Activated CD8-positive, alpha-beta memory T cell treated with anti-CD3 and anti-CD28 coated beads, Interleukin-2, amount 10 ng/mL, durations not matched to agents 7 days and 5 days (primary cell): Measurements from ENCODE around the gene ANKRA2. TPM values are rescaled to one million over a fixed set of nuclear protein-coding genes. Genes with fewer than 3 reads are reported as not detected.

ENCODE experiments used
- ATAC-seq: fragments of 150-1000 bp; cut with Tn5 transposase; one replicate; pipeline ENCODE4 v1.10.0; 2021; ENCODE audit warnings: moderate library complexity
- CTCF ChIA-PET: fragments of 350-600 bp; sonication (Branson Sonifier 250); formaldehyde crosslinking; loops from one replicate; lab custom pipeline; 2021; ENCODE audit warnings: antibody characterized with exemption; lab: Charles Lee
- DNase-seq: peaks from one replicate; pipeline ENCODE4 v3.0.0-alpha.2; 2020
- H3K27ac Mint-ChIP-seq: one replicate; pipeline ENCODE4 v1.8.0; 2021; ENCODE audit warnings: mild to moderate bottlenecking, mixed read lengths
- H3K27me3 Mint-ChIP-seq: one replicate; pipeline ENCODE4 v1.8.0; 2021; ENCODE audit warnings: mixed read lengths
- H3K36me3 Mint-ChIP-seq: one replicate; pipeline ENCODE4 v1.8.0; 2021; ENCODE audit warnings: mild to moderate bottlenecking, mixed read lengths
- H3K4me1 Mint-ChIP-seq: one replicate; pipeline ENCODE4 v1.8.0; 2021; ENCODE audit warnings: mixed read lengths
- H3K4me3 Mint-ChIP-seq: one replicate; pipeline ENCODE4 v1.8.0; 2021; ENCODE audit warnings: mild to moderate bottlenecking, moderate library complexity, mixed read lengths
- H3K9me3 Mint-ChIP-seq: one replicate; pipeline ENCODE4 v1.8.0; 2022; ENCODE audit warnings: low read depth, mixed read lengths
- total RNA-seq, 2 experiments: library from RNA; stranded (reverse); gene quantifications; one replicate each; pipeline ENCODE4 v1.2.3, GENCODE V29; 2021

ANKRA2 gene
- total RNA-seq, 2 experiments from 2014 or later: 20.7 to 21.6 TPM

GRCh38 chr5:73540192-73540591 is 25.2 kb downstream of the ANKRA2 start:
- DNase-seq (no peak), ATAC-seq (no peak)
- no peaks in the 10 kb centered on the region for H3K9me3 Mint-ChIP-seq
- CTCF ChIA-PET: interaction anchor here (7.6 kb wide), 1 partner anchor 18 kb away, joined by 67 read pairs; no protein-coding TSS in a partner anchor
- H3K36me3 Mint-ChIP-seq: no peaks in the 10 kb centered on the region
- peaks cover 13% of the 10 kb centered on the region for H3K4me1 Mint-ChIP-seq
- H3K27ac Mint-ChIP-seq: no peak overlapping the region
- H3K27me3 Mint-ChIP-seq: peaks cover 31% of the 10 kb centered on the region
- no peak overlapping the region for H3K4me3 Mint-ChIP-seq

- H3K36me3 Mint-ChIP-seq: no peaks in the 10 kb centered on the region
- ATAC-seq (no peak), DNase-seq (no peak)
- H3K27me3 Mint-ChIP-seq: peaks cover 31% of the 10 kb centered on the region
- H3K9me3 Mint-ChIP-seq: no peaks in the 10 kb centered on the region
- no peak overlapping the region for H3K27ac Mint-ChIP-seq
- CTCF ChIA-PET: interaction anchor here (7.6 kb wide), 1 partner anchor 18 kb away, joined by 67 read pairs; no protein-coding TSS in a partner anchor
- peaks cover 13% of the 10 kb centered on the region for H3K4me1 Mint-ChIP-seq
- H3K4me3 Mint-ChIP-seq: no peak overlapping the region
Measured at GRCh38 chr5:73539730-73540129, 25.7 kb downstream of the ANKRA2 start.

DNA sequence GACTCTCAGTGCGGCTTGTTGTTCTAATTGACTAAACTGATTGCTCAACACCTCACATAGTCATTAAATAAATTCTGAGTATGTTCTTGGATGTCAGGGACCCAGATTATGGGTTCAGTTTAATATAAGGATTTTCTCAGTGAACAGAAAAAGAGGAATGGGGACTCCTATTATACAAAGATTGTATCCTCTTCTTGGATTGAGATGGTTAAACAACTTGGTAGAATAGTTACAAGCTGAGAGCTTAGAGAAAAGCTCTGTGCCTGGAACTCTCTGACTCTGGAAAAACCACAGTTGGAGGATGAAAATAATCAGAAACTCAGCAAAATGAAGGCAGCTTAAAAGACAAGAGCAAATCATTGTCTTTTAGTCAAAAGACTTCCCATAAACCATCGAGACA is 30.5 kb downstream of the ANKRA2 start:
- Mint-ChIP-seq H3K27ac (no peak overlapping the region), H3K4me1 (no peaks in the 10 kb centered on the region), H3K9me3 (no peaks in the 10 kb centered on the region), H3K36me3 (no peaks in the 10 kb centered on the region), H3K4me3 (no peak overlapping the region), H3K27me3 (peaks cover 53% of the 10 kb centered on the region)
- CTCF ChIA-PET: interaction anchor here (0.7 to 7.6 kb wide), 5 partner anchors 13 to 637 kb away, joined by 3 to 67 read pairs (median 5); no protein-coding TSS in a partner anchor
- ATAC-seq (no peak), DNase-seq (no peak)

- no peak for ATAC-seq
- CTCF ChIA-PET: interaction anchor here (0.7 to 7.6 kb wide), 2 partner anchors 12 to 636 kb away, joined by 3 to 67 read pairs; no protein-coding TSS in a partner anchor
- H3K36me3 Mint-ChIP-seq: no peaks in the 10 kb centered on the region
- H3K27me3 Mint-ChIP-seq: peaks cover 54% of the 10 kb centered on the region
- no peak for DNase-seq
- no peaks in the 10 kb centered on the region for H3K4me1 Mint-ChIP-seq
- H3K4me3 Mint-ChIP-seq: no peak overlapping the region
- no peak overlapping the region for H3K27ac Mint-ChIP-seq
- H3K9me3 Mint-ChIP-seq: no peaks in the 10 kb centered on the region
Measured at GRCh38 chr5:73534011-73534644, 31.3 kb downstream of the ANKRA2 start.

DNA sequence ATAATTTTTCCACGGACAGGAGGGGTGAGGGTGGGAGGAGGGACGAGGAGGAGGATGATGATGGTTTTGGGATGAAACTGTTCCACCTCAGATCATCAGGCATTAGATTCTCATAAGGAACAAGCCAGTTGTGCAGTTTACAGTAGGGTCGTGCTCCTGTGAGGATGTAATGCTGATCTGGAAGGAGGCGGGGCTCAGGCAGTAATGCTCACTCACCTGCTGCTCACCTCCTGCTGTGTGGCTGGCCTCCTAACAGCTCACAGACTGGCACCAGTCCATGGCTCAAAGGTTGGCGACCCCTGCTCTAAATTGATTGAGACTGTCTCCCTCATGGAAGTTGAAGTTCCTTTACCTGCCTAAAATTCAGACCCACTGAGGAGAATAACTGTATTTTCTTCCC is 33.2 kb downstream of the ANKRA2 start:
- no peak overlapping the region for H3K4me3 Mint-ChIP-seq
- H3K36me3 Mint-ChIP-seq: no peaks in the 10 kb centered on the region
- no peak for DNase-seq
- peaks cover 62% of the 10 kb centered on the region for H3K27me3 Mint-ChIP-seq
- ATAC-seq: no peak
- no peaks in the 10 kb centered on the region for H3K4me1 Mint-ChIP-seq
- no peak overlapping the region for H3K27ac Mint-ChIP-seq
- H3K9me3 Mint-ChIP-seq: no peaks in the 10 kb centered on the region
- CTCF ChIA-PET: no interaction called here

DNA sequence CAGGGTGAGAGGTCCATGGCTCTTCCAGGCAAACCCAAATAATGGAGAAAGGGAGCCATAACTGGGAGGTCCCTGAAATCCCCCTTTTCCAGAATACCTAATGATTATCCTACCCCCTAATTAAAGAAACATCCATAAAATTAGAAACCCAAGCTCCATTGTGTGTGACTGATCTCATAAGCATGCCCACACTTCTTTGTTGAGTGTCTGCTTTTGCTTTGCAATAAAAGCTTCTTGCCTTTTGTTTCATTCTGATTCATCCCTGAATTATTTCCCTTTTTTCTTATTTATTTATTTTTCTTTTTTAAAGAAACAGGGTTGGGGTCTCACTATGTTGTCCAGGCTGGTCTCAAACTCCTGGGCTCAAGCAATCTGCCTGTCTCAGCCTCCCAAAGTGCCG is 34.1 kb downstream of the ANKRA2 start:
- Mint-ChIP-seq H3K27me3 (peaks cover 64% of the 10 kb centered on the region), H3K4me1 (no peaks in the 10 kb centered on the region), H3K4me3 (no peak overlapping the region), H3K27ac (no peak overlapping the region), H3K36me3 (no peaks in the 10 kb centered on the region), H3K9me3 (no peaks in the 10 kb centered on the region)
- ATAC-seq: no peak
- no peak for DNase-seq
- CTCF ChIA-PET: interaction anchor here (0.9 to 1.7 kb wide), 2 partner anchors 10 to 12 kb away, joined by 3 to 5 read pairs; no protein-coding TSS in a partner anchor

DNA sequence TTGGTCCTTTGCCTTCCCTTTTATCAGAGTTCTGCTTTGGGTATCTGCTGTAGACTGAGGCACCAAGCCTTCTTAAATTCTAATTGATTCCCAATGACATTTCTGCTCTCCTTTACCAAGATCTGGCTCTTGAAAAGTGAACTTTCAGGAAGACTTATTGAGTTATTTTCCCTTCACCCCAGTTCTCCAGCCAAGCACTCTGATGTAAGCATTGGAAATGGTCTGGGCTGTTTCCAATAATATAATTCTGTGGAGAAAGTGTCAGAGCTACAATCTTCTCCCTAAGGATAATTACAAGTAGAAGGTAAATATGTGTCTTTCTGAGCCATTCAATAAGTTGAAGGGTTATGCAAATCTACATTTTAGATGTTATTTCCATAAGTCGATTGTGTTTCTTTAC is 36.4 kb downstream of the ANKRA2 start:
- no peak overlapping the region for H3K27ac Mint-ChIP-seq
- H3K4me3 Mint-ChIP-seq: no peak overlapping the region
- H3K4me1 Mint-ChIP-seq: no peaks in the 10 kb centered on the region
- CTCF ChIA-PET: no interaction called here
- no peak for DNase-seq
- no peak for ATAC-seq
- H3K27me3 Mint-ChIP-seq: peaks cover 54% of the 10 kb centered on the region
- H3K36me3 Mint-ChIP-seq: no peaks in the 10 kb centered on the region
- no peaks in the 10 kb centered on the region for H3K9me3 Mint-ChIP-seq

- ATAC-seq (no peak), DNase-seq (no peak)
- Mint-ChIP-seq H3K36me3 (no peaks in the 10 kb centered on the region), H3K9me3 (no peaks in the 10 kb centered on the region), H3K27me3 (peaks cover 49% of the 10 kb centered on the region), H3K4me3 (no peak overlapping the region), H3K4me1 (no peaks in the 10 kb centered on the region), H3K27ac (no peak overlapping the region)
- CTCF ChIA-PET: interaction anchor here (0.7 kb wide), 1 partner anchor 459 kb away, joined by 3 read pairs; no protein-coding TSS in a partner anchor
Measured at GRCh38 chr5:73528248-73528647, 37.2 kb downstream of the ANKRA2 start.

DNA sequence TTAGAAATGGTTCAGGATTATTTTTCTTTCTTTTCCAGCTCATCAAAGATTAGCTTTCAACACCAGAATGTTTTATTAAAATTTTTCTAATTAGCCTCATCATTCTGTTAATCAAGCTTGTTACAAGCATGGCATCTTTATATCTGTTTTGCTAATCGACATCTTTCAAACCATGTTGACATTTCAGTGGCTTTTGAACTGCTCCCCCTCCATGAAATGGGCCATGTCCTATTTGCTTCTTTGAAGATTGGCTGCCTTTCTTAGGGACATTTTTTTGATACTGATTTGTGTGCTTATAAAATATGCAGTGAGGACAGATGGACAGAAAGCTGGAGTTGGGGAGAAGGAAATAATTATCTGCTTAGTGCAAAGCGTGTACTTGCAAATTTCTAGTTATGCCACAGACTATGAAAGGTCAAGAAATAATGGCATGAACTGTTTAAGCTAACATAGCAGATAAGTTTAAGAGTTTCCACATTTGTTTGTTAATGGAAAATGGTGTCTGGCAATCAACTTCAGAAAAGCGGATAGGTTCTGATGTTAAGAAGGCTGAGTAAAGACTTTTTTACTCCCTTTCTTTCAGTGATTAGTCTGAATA is 39.7 kb downstream of the ANKRA2 start:
- Mint-ChIP-seq H3K36me3 (no peaks in the 10 kb centered on the region), H3K27ac (no peak overlapping the region), H3K9me3 (no peaks in the 10 kb centered on the region), H3K4me3 (no peak overlapping the region), H3K27me3 (peaks cover 27% of the 10 kb centered on the region), H3K4me1 (no peaks in the 10 kb centered on the region)
- CTCF ChIA-PET: interaction anchor here (1.4 kb wide), 2 partner anchors 11 to 15 kb away, joined by 3 to 5 read pairs; no protein-coding TSS in a partner anchor
- no peak for ATAC-seq
- no peak for DNase-seq

DNA sequence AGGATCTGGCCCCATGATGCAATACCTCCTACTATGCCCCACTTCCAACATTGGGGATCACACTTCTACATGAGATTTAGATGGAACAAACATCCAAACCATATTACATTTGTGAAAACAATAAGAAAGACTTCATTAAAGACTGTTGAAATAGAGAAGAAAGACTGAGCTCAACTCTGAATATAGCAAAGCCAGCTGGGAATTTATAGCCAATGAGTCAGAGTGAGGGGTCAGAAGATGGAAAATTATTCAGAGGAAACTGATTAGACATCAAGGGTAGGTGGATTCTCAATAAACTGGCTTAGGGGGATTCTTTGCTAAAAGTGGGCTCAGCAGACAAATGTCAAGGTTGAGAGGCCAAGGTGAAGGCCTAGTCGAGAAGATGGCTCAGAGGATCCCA is 41.6 kb downstream of the ANKRA2 start:
- no peak for ATAC-seq
- Mint-ChIP-seq H3K4me3 (no peak overlapping the region), H3K36me3 (no peaks in the 10 kb centered on the region), H3K4me1 (peaks cover 9% of the 10 kb centered on the region), H3K27me3 (peaks cover 13% of the 10 kb centered on the region), H3K9me3 (no peaks in the 10 kb centered on the region), H3K27ac (no peak overlapping the region)
- CTCF ChIA-PET: interaction anchor here (5.7 kb wide), 1 partner anchor 13 kb away, joined by 67 read pairs; no protein-coding TSS in a partner anchor
- DNase-seq: no peak

DNA sequence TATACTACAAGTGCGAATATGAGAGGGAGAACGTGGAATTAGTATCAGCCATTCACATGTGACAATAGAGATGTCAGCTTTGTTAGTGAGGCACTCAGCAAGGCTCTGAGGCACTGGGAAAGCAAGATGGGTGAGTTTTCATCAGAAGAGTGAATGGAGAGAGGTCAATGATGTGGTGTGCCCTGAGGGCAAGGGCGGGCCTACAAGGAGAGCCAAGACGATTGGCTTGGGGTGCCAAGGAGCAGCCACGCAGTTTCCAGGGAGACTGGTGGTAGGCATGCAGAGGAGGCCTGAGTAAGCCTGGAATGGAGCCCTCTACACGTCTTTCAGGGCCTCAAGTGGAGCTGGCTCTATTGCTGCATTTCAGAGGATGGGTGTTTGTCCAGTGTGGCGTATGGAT is 42.5 kb downstream of the ANKRA2 start:
- no peaks in the 10 kb centered on the region for H3K9me3 Mint-ChIP-seq
- ATAC-seq: no peak
- no peaks in the 10 kb centered on the region for H3K36me3 Mint-ChIP-seq
- H3K4me3 Mint-ChIP-seq: no peak overlapping the region
- peaks cover 9% of the 10 kb centered on the region for H3K4me1 Mint-ChIP-seq
- H3K27ac Mint-ChIP-seq: no peak overlapping the region
- no peak for DNase-seq
- peaks cover 8% of the 10 kb centered on the region for H3K27me3 Mint-ChIP-seq
- CTCF ChIA-PET: interaction anchor here (5.7 kb wide), 1 partner anchor 14 kb away, joined by 67 read pairs; no protein-coding TSS in a partner anchor

DNA sequence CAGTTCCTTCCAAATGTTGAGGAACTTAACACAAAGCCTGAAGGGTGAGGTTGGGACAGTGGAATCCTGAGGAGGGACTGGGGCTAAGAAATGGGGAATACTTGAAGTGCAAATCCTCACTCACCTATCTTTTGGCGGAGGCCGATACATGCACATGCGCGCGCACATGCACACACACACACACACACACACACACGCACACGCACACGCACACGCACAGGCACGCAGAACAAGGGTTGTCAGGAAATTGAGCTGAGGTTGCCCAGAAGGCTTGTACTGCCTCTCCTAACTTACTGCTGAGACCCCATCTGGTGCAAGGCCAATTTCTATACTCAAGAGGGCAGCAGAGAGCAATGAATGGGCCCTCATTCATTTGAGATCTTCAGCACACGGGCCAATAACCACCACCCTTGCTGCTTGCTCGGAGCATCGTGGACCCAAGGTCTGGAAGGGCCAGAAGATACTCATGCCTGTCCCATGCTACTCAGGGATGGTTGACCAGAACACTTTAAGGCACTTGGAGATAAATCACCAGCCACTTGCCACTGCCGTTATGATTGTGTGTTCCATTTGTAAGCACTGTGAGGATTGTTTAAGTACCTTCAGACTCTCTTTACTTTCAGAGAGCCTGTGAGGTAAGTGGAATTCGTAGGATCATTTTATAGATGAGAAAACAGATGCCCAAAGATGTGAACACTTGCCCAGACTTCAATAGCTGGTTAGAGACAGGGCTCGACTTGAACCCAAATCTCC is 45.7 kb downstream of the ANKRA2 start:
- Mint-ChIP-seq H3K36me3 (no peaks in the 10 kb centered on the region), H3K4me1 (peaks cover 9% of the 10 kb centered on the region), H3K27ac (peak overlapping the region; percentile 38), H3K27me3 (no peaks in the 10 kb centered on the region), H3K9me3 (no peaks in the 10 kb centered on the region), H3K4me3 (peak overlapping the region; percentile 62)
- CTCF ChIA-PET: interaction anchor here (0.6 to 5.7 kb wide), 14 partner anchors 9 to 71 kb away, joined by 3 to 67 read pairs (median 4); partner anchors contain the start of genes ANKRA2 and BTF3
- DNase-seq: peak; percentile 86
- peak; percentile 99 for ATAC-seq

DNA sequence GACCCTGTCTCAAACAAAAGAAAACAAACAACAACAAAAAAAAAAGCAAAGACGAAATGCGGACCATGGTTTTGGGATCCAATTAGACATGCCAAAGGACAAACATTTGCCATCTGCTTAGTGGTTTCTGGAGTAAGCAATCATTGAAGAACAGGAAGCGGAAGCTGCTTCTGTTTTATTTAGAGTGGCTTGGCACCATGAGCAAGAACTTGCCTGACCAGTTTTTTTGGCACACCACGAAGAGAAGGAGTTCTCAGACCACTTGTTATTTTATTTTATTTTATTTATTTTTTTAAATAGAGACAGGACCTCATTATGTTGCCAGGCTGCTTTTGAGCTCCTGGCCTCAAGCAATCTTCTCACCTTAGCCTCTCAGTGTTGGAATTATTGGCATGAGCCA is 50.2 kb downstream of the ANKRA2 start:
- Mint-ChIP-seq H3K27me3 (no peaks in the 10 kb centered on the region), H3K4me3 (no peak overlapping the region), H3K4me1 (peaks cover 9% of the 10 kb centered on the region), H3K27ac (no peak overlapping the region), H3K9me3 (no peaks in the 10 kb centered on the region), H3K36me3 (no peaks in the 10 kb centered on the region)
- no peak for ATAC-seq
- DNase-seq: no peak
- CTCF ChIA-PET: interaction anchor here (1.1 to 1.5 kb wide), 3 partner anchors 17 to 23 kb away, joined by 3 read pairs; partner anchors contain the start of gene BTF3
